Esophagus squamous epithelium (tissue), 4 donors: ENCODE measurements around the gene GPR62.

ENCODE experiments used
- POLR2A ChIP-seq, 4 donors: fragments of 450-650 bp; IDR thresholded peaks; one replicate each; pipeline ENCODE4 v1.6.1; 2017; ENCODE audit warnings: antibody characterized with exemption in 4 of 4, mild to moderate bottlenecking in 4 of 4, moderate library complexity in 3 of 4
- TF ChIP-seq, protein P1 (sequence below), 6 experiments: fragments of 450-650 bp in 4 of 6; fragments of 200-600 bp in 2 of 6; sonication (generic) in 2 of 6; IDR thresholded peaks; one replicate each; pipeline ENCODE4 v1.5.1; 2016 to 2019; ENCODE audit warnings: antibody characterized with exemption in 6 of 6, mild to moderate bottlenecking in 4 of 6, moderate library complexity in 4 of 6

DNA sequence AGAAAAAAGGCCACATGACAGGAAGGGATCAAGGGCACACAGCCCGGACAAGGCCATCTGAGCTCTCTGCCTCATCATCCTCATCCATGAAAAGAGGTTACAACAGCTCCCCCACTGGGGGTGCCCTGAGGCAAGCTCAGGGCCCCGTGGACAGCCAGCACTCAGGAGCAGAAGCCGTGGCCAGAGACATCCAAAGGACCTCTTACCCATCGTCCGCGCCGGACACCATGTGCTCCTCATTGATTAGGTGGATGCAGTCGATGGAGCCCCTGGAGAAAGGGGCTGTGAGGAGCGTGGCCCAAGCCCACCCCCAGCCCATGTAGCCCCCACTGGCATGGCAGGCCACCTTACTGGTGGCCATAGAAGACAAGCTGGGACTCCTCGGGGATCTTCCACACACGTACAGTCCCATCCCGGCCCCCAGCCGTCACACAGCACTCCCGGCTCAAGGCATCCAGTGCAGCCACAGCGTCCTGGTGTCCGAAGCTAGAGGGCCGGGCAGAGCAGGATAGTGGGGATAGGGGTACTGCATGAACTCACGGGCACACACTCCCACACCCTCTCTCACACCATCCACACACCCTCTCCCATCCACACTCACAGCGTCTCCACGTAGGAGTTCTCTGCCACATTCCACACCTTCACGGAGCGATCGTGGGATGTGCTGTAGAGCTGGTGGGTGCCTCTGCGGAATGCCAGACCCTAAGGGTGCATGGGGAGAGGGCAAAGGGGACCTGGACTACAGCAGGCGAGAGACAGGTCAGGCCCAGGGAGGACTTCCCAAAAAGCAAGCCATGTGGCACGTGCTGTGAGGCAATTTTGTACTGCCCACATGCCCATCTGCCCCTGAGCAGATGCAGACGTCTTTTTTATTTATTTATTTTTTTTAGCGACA, 19.9 kb upstream of the GPR62 start:
- TF ChIP-seq, protein P1, sequence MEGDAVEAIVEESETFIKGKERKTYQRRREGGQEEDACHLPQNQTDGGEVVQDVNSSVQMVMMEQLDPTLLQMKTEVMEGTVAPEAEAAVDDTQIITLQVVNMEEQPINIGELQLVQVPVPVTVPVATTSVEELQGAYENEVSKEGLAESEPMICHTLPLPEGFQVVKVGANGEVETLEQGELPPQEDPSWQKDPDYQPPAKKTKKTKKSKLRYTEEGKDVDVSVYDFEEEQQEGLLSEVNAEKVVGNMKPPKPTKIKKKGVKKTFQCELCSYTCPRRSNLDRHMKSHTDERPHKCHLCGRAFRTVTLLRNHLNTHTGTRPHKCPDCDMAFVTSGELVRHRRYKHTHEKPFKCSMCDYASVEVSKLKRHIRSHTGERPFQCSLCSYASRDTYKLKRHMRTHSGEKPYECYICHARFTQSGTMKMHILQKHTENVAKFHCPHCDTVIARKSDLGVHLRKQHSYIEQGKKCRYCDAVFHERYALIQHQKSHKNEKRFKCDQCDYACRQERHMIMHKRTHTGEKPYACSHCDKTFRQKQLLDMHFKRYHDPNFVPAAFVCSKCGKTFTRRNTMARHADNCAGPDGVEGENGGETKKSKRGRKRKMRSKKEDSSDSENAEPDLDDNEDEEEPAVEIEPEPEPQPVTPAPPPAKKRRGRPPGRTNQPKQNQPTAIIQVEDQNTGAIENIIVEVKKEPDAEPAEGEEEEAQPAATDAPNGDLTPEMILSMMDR (IDR thresholded peaks at IDR 0.05): no peak
- TF ChIP-seq POLR2A (IDR thresholded peaks at IDR 0.05): no peak
